Activated CD4-positive, alpha-beta T cell treated with anti-CD3 and anti-CD28 coated beads, Interleukin-2, amount 50 U/mL, for 1 hour (primary cell): ENCODE data around the gene AEN.

Experiments used
- DNase-seq: peaks from one replicate; pipeline ENCODE4 v3.0.0-alpha.2; 2020

AEN gene

GRCh38 chr15:88651136-88651732 lies 30.1 kb downstream of the AEN start:
- no peak for DNase-seq

GRCh38 chr15:88651971-88652370 lies 30.8 kb downstream of the AEN start:
- DNase-seq, result no peak

- no peak for DNase-seq
Measured at GRCh38 chr15:88652456-88653199, 31.5 kb downstream of the AEN start.

- no peak for DNase-seq
Measured at GRCh38 chr15:88653200-88654064, 32.3 kb downstream of the AEN start.

GRCh38 chr15:88654430-88655102 lies 33.4 kb downstream of the AEN start:
- DNase-seq, result no peak

GRCh38 chr15:88655103-88655553 lies 34.0 kb downstream of the AEN start:
- DNase-seq, result no peak

GRCh38 chr15:88655800-88656488 lies 34.8 kb downstream of the AEN start:
- DNase-seq, result no peak

GRCh38 chr15:88656760-88657221 lies 35.7 kb downstream of the AEN start:
- no peak for DNase-seq

- DNase-seq, result no peak
Measured at GRCh38 chr15:88657326-88658069, 36.4 kb downstream of the AEN start.

- DNase-seq, result no peak
Measured at GRCh38 chr15:88658070-88658965, 37.2 kb downstream of the AEN start.

- no peak for DNase-seq
Measured at GRCh38 chr15:88658972-88659931, 38.1 kb downstream of the AEN start.

GRCh38 chr15:88661041-88661700 lies 40.0 kb downstream of the AEN start:
- no peak for DNase-seq

GRCh38 chr15:88661761-88662556 lies 40.8 kb downstream of the AEN start:
- no peak for DNase-seq

- DNase-seq, result no peak
Measured at GRCh38 chr15:88663141-88663621, 42.0 kb downstream of the AEN start.

GRCh38 chr15:88664151-88664778 lies 43.1 kb downstream of the AEN start:
- peak; percentile 44 for DNase-seq

GRCh38 chr15:88674661-88675060 lies 53.5 kb downstream of the AEN start:
- no peak for DNase-seq

GRCh38 chr15:88678755-88679154 lies 57.6 kb downstream of the AEN start:
- no peak for DNase-seq
